SU-DHL-6 (cell line): ENCODE data around the gene MBD5.

Experiments used
- CTCF ChIP-seq: fragments of 200-600 bp; sonication (generic); IDR thresholded peaks from one replicate; pipeline ENCODE4 v1.5.1; 2017; ENCODE audit warnings: antibody characterized with exemption, mild to moderate bottlenecking, low read length, moderate library complexity; ENCODE audit not compliant: insufficient read depth, poor library complexity, severe bottlenecking
- EZH2phosphoT487 ChIP-seq: fragments of 200-600 bp; sonication (generic), shearing (Covaris generic); conservative IDR thresholded peaks from 2 replicates; pipeline ENCODE4 v1.6.1; 2018; ENCODE audit warnings: mild to moderate bottlenecking, antibody characterized with exemption, low read length, moderate library complexity, mixed read lengths

GRCh38 chr2:148507970-148508369, 487.1 kb downstream of the MBD5 start:
- TF ChIP-seq CTCF: no peak
- TF ChIP-seq EZH2phosphoT487: no peak
